Stimulated activated CD8-positive, alpha-beta memory T cell treated with anti-CD3 and anti-CD28 coated beads, Interleukin-15, amount 100 ng/mL, for 4 hours (primary cell): ENCODE data around the gene TNFAIP8.

Experiments used
- DNase-seq, 2 donors: peaks; one replicate each; pipeline ENCODE4 v3.0.0-alpha.2; 2020; ENCODE audit warnings: low read depth in 2 of 2

The TNFAIP8 gene

DNA sequence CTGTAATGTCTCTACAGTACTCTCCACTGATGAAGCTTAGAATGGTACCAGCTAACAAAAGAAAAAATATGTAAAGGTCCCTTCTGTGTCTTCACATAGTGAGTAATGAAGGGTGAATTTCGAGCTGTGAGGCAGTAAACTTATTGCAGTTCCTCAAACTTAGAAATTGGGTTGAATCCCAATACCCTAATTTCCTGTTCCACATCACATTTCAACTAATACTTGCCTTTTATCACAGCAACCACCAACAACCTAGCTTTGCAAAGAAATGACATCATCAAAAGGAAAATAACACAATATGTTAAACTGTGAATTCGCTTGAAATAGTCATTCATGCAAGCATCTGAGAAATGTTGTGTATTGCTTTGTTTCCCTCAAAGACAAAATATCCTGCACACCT, 9.4 kb upstream of the TNFAIP8 start:
- DNase-seq = no peak

- no peak for DNase-seq
Observed at GRCh38 chr5:119347574-119347973, 8.2 kb upstream of the TNFAIP8 start.

DNA sequence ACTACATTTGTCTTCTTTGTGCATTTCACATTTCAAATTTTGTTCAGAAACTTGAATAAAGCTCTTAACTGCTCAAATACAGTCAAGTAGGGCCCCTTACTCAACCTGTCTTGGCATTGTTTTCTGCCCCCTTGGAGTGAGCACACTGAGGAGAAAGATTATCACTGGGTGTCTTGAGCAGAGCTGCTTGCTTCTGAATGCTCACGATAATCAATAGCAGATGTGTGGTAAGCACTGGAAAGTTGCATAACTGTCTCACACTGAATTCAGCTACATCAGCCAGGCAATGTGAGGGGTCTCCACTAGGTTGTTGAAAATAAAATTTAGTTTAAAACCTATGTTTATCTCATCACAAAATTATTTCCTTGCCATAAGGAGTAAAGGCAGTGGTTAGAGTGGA, 7.8 kb upstream of the TNFAIP8 start:
- DNase-seq = no peak

DNA sequence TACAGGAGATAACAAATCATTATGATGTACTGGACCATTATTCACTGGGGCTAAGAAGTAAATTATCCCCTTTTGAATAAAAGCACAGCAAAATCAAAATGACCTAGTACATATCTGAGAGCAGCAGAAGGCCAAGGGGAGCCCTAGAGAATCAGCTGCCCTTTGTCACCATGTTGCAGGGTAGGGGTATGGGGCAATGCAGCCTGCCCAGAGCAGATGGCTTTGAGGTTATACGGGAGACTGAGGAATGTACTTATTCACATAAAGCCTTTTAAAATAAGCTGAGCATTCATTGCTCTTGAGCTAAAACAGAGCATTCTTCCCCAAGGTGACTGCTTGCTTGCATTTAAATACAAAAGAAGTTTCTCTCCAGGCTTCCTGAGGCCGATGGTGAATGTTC, 2.6 kb upstream of the TNFAIP8 start:
- no peak for DNase-seq

DNA sequence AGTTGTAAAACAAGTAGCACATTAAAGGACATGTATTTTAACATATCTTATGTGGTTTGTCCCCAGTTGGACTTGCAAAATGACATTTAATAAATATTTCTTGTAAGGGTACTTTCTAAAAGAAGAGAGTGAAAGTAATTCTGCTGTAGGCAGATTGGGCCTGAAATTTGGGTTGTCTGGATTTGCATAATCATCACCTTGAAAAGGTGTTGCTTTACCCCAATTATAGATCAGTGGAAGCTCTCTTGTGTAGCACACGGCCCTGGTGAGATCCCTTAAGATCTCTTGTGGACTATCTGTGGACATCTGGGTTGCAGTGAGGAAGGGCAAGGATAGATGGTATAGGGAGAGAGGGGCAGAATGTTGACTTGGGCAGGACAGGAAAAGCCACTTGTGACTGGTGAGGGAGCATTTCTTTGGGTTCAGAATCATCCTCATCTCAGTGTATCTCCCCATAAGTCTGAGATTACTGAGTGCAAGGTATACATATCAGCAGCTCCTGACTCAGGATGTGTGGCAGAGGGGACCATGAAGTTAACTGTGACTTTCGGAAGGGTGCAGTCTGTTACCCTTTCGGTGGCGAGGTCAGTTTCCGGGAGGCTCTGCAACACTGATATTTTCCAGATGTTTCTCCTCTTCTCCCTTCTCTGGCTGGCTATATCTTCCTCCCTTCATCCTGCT, 2.0 kb upstream of the TNFAIP8 start:
- DNase-seq = no peak

GRCh38 chr5:119354537-119355243, 1.1 kb upstream of the TNFAIP8 start:
- DNase-seq = no peak

DNA sequence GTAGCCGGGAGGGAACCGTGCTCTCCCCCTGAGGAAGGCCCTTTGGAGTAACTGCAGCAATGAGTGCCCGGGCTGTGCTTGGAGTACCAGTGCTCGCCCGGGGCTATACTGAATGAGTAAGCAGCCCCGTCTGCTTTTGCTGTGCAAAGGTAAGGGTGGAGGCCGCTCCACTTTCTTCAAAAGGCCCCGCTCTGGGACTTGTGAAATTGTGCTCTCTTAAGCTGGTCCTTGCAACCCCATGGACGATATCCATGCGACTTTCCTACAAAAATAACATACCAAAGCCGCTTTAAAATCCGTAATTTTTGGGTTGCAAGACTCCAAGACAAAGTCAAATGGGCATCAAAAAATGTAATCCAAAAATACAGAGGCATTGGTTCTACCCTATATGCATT, 578 bp upstream of the TNFAIP8 start:
- no peak for DNase-seq

GRCh38 chr5:119356612-119357188, 881 bp downstream of the TNFAIP8 start:
- DNase-seq = no peak

- no peak for DNase-seq
Observed at GRCh38 chr5:119357270-119357669, 1.5 kb downstream of the TNFAIP8 start.

- no peak for DNase-seq
Observed at GRCh38 chr5:119357808-119358529, 2.1 kb downstream of the TNFAIP8 start.

DNA sequence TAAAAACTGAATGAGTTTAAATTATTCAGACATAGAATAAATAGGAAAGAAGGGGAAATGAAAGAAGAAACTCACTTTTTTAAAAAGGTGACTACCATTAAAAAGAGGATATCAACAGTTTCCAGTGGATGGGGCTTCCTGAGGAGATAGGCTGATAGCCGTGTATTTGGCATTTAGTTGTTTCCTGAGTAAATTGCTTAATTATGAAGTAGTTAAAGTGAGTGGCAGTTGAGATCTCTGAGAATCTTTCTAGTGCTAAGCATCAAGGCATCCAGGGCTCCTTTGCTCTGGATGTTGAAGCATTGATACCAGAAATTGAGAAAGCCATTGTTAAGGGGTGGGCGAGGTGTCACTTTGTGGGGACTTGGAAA, 2.7 kb downstream of the TNFAIP8 start:
- no peak for DNase-seq

- no peak for DNase-seq
Observed at GRCh38 chr5:119358901-119359603, 3.2 kb downstream of the TNFAIP8 start.

- DNase-seq = no peak
Observed at GRCh38 chr5:119359737-119360413, 4.1 kb downstream of the TNFAIP8 start.

- no peak for DNase-seq
Observed at GRCh38 chr5:119360905-119361593, 5.2 kb downstream of the TNFAIP8 start.

DNA sequence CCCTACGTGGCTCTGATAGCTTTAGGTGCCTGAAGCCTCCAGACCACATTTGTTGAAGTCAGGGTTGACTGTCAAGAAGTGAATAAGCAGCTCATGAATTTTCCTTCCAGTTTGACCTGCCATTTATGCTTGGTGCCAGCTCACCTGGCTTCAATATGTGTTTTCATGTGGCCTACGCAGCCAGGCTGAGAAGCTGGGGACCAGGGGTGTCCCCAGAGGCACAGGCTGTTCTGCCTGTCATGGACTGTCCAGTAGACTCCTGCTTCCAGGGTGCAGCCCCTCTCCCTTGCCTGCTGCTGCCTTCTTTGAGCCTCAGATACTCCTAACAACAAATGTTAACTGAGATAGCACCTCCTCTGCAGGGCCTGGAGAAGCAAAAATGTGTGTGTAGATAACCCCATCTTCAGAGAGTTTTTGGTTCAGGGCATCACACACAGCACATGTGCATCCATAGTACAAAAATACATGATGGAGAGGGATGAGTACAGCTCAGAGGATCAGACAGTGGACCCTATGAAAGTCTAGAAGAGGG, 5.8 kb downstream of the TNFAIP8 start:
- DNase-seq = no peak

GRCh38 chr5:119362714-119363113, 6.9 kb downstream of the TNFAIP8 start:
- DNase-seq = no peak

GRCh38 chr5:119363271-119363670, 7.5 kb downstream of the TNFAIP8 start:
- no peak for DNase-seq

GRCh38 chr5:119363936-119364335, 8.1 kb downstream of the TNFAIP8 start:
- no peak for DNase-seq

- no peak for DNase-seq
Observed at GRCh38 chr5:119365847-119366539, 10.2 kb downstream of the TNFAIP8 start.

DNA sequence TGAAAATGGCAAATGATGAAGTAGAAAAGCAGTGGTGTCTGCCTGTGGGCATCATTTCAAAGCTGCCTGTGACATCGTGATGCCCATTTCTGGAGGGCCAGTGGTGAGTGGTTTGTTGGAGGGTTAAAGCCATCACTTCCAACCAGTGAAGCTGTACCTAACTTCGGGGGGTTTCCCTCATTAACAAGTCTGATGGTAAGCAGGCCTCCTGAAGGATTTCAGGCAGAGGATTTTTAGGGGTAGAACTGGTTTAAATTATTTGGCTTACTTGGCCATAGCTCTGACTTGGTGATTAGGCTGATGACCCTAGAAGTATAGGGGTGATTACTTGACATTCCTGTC, 10.7 kb downstream of the TNFAIP8 start:
- DNase-seq = no peak
